Stimulated activated CD4-positive, alpha-beta T cell treated with anti-CD3 and anti-CD28 coated beads, Interleukin-15, amount 100 ng/mL, for 48 hours (primary cell): Measurements from ENCODE around the gene RASGEF1B.
"Not testable (repeated sequence)": the region's sequence is repeated elsewhere in the genome, so short reads cannot be mapped to it uniquely, and the experiment has no call there.

Source experiments
- DNase-seq, 2 donors: peaks; one replicate each; pipeline ENCODE4 v3.0.0-alpha.2; 2020; ENCODE audit warnings: low read depth in 2 of 2

The RASGEF1B gene

GRCh38 chr4:81498046-81498445 lies 26.3 kb upstream of the RASGEF1B start:
- DNase-seq: no peak

GRCh38 chr4:81495345-81495744 lies 23.6 kb upstream of the RASGEF1B start:
- no peak for DNase-seq

- DNase-seq: no peak
Observed at GRCh38 chr4:81494031-81494431, 22.3 kb upstream of the RASGEF1B start.

DNA sequence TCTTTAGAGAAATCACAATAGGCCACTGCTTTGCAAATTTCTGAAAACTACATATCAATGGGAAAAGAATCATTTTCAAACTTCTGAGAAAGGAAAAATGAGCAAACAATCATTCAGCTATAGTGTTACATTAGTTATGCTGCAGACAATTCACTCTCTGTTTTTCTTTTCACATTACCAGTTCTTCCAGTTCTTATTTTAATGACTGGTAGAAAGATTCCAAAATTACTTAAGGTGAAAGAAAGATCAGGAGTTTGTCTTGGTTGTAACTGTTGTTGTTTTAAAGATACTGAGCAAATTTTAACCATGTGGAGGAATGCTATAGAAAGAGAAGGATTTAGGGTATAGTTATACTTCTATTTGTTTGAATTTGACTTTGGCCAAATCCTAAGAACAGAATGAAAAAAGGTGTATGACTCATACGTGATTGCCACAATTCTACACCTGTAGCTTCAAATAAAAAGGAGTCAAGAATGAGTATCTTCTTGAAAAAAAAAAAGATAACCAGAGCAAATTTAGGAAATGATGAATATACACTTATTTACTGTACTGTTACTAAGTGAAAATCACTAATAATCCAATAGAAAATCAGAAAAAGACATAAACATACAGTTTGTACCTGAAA lies 21.0 kb upstream of the RASGEF1B start:
- no peak for DNase-seq

DNA sequence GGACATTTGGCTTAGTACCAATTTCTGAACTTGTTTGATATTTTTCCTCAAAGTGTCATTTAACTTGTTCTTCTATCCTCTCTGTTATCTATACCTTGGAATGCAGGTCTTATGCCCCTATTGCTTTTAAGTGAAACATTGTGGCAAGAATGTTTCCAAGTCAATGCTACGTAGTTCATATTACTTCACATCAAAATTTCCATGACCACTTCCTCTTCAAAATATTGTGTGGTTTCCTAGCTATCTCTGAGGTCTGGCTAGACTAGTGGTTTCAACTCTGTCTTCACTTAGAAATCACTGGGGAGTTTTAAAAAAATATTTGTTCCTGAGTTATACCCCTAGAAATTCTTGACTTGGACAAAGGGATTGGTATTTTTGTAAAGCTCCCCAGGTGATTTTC lies 20.2 kb upstream of the RASGEF1B start:
- DNase-seq: no peak

- DNase-seq: no peak
Observed at GRCh38 chr4:81490403-81491160, 18.9 kb upstream of the RASGEF1B start.

DNA sequence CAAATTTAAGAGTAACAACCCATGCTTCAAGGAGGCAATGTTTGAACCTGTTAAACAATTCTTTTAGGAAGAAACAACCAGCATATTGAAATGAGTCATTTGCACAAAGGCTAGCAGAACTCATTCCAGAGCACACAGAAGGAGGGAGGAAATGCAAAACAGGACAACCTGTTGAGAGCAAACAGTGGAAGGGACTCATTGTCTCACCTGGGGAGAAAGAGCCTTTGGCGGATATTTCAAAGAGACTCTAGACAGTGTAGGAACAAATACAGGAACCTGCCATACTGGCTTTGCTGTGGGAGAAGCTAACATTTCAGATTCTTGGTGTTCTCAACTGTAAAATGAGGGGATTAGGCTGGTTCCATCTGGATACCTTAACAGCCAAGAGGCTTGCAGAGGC lies 14.8 kb upstream of the RASGEF1B start:
- no peak for DNase-seq

- no peak for DNase-seq
Observed at GRCh38 chr4:81485310-81485980, 13.7 kb upstream of the RASGEF1B start.

DNA sequence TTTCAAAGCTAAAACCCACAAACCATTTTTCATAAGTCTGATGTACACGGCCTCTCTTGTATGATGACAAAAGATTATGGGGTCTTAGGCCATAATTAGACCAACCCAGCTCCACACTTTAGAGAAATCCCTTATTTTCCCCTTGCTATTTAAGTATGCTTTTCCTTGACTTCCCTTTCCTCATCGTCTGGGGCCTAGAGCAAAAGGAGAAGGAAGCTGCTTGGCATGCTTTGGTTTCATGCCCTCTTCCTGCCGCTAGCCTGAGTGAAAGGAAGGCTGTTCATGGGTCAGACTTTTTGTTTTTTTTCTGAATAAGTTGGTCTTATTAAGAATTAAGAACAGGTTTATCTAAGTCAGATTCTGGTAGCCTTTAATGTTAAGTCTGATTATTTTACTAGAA lies 10.6 kb upstream of the RASGEF1B start:
- DNase-seq: no peak

DNA sequence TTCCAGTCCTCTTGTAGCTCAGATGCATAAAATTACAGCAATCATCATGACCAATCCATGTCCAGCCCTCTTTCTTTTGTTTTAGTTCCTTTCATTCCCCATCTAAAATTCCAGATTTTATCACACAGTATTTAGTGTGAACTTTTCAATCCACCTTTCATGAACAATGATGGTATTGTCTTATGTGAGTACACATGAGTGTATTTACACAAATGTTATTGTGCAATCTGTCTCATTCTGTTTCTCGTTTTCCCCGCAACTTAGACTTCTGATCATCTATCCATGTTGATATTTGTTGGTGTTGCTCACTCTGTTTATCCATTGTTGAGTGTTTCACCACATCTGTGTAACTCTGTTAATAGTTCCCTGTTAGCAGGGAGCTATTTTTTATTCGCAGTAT lies 9.4 kb upstream of the RASGEF1B start:
- DNase-seq: no peak

- not testable (repeated sequence) for DNase-seq
Observed at GRCh38 chr4:81479573-81479972, 7.9 kb upstream of the RASGEF1B start.

DNA sequence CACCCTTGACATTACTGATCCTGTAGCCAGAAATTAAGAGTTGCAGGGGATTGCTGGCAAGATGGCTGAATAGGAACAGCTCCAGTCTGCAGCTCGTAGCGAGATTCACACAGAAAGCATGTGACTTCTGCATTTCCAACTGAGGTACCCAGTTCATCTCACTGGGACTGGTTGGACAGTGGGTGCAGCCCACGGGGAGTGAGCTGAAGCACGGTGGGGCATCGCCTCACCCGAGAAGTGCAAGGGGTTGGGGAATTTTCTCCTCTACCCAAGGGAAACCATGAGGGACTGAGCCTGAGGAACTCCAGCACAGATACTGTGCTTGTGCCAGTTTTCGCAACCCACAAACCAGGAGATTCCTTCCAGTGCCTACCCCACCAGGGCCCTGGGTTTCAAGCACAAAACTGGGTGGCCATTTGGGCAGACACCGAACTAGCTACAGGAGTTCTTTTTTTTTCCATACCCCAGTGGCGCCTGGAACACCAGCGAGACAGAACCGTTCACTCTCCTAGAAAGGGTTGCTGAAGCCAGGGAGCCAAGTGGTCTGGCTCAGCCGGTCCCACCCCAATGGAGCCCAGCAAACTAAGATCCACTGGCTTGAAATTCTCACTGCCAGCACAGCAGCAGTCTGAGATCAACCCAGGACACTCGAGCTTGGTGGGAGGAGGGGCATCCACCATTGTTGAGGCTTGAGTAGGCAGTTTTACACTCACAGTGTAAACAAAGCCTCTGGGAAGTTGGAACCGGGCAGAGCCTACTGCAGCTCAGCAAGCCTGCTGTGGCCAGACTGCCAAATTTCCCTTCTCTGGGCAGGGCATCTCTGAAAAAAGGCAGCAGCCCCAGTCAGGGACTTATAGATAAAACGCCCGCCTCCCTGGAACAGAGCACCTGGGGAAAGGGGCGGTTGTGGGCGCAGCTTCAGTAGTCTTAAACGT lies 1.9 kb upstream of the RASGEF1B start:
- not testable (repeated sequence) for DNase-seq

- peak in 1 of 2 donors; percentile 6 for DNase-seq
Observed at GRCh38 chr4:81472281-81473182, 825 bp upstream of the RASGEF1B start.

- DNase-seq: no peak
Observed at GRCh38 chr4:81471298-81471587, 464 bp downstream of the RASGEF1B start.

- peak in 1 of 2 donors; percentile 8 for DNase-seq
Observed at GRCh38 chr4:81470456-81471297, 1.0 kb downstream of the RASGEF1B start.

DNA sequence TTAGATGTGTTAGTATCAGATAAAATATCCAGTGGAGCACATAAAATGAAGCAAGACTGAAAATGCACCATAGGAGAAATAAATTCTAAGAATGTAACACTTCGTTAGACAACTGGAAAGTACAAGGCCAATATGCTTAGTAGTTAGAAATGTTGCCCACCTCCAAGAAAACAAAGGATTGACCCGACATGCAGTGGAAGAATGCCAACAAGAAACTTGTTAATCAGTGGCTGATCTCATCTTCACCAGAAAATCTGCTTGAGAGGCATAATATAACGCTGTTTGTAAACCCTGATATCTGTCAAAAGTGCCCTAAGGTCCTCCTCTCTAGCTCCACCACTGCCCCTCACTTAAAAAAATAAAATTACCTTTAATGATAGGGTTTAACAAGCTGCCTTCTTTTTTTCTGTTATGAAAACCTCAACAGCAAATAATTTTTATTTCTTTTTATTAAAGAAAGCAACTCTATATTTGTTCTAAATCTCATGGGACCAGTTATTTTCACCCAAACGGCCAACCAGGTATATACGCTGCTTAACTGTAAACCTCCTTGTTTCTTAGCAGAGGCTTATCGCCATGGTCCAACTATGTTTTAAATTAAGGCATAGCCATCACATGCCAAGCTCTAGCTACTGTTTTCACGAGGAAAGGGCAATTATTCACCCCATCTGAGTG lies 1.8 kb downstream of the RASGEF1B start:
- no peak for DNase-seq

DNA sequence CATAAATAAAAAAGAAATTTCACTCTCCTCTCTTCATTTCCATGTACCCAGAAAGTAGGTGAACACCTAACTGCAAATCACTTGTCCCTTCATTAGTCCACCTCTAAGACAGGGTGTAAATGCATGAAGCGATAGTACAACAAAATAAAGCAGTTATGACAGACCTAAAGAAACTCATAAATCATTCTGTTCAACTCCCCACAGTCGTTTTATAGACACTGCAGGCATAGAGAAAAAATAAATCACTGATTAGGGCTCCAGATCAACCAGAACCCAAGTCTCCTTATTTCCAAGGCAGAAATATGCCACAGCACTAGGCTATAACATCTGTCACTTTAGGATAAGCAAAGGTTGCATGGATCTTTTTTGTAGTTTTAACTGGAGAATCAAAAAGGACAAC lies 3.0 kb downstream of the RASGEF1B start:
- DNase-seq: no peak

GRCh38 chr4:81467672-81467964 lies 4.1 kb downstream of the RASGEF1B start:
- no peak for DNase-seq

DNA sequence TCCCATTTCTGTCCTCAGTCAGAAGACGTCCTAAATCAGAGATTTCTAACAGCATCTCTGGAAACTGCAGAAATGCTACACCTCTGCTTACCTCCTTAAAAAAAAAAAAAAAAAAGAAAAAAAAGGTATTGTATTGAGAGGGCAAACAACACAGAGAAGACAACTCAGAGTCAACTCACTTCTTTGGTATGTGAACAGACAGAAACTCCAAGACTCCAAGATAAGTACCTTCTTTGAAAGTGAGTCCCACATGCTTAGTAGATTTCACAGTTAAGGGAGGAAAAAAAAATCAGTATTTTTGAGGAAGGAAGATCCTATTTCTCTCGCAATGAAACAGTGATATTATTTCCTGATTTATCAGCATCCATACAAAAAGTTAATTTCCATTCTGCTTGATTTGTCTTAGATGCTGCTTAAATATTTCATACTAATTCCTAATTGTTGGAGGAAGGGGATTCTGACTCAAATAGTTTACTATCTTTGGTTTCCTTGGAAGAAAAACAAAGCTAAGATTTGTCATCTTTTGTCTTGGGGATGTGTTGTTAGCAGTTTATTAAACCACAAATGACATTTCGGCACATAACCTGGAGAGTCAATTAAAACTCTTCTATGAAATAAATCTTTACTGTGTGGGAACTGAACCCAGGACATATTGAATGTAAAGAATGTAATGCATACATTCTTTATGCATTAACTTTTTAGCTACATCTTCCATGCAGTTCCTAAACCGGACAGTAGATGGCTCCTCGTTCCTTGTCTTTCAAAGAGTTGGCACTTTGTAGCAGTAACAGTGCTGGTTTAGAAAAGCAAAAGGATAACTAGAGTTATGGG lies 4.7 kb downstream of the RASGEF1B start:
- peak; percentile 38 to 70 for DNase-seq
